Activated T-helper 1 cell treated with anti-CD3 and anti-CD28 coated beads, Interleukin-12 subunit alpha, Interleukin-12 subunit beta, Interleukin-2, Interleukin-4 antibody, amounts not matched to agents 30 ng/mL and 10 ng/mL and 1 ng/mL, durations not matched to agents 14 hours and 24 hours and 36 hours (primary cell): ENCODE results near the gene UNKL. TPM values are rescaled to one million over a fixed set of nuclear protein-coding genes. Genes with fewer than 3 reads are reported as not detected.

ENCODE experiments used
- DNase-seq: peaks from one replicate; pipeline ENCODE4 v3.0.0; 2021; ENCODE audit warnings: low spot score
- H3K27ac Mint-ChIP-seq: one replicate; pipeline ENCODE4 v1.8.0; 2021; ENCODE audit warnings: mild to moderate bottlenecking, mixed read lengths
- H3K27me3 Mint-ChIP-seq: one replicate; pipeline ENCODE4 v1.8.0; 2022; ENCODE audit warnings: mild to moderate bottlenecking, moderate library complexity, mixed read lengths; ENCODE audit not compliant: insufficient read depth
- H3K36me3 Mint-ChIP-seq: one replicate; pipeline ENCODE4 v1.8.0; 2021; ENCODE audit warnings: low read depth, mixed read lengths
- H3K4me1 Mint-ChIP-seq: one replicate; pipeline ENCODE4 v1.8.0; 2021; ENCODE audit warnings: low read depth, mixed read lengths
- H3K4me3 Mint-ChIP-seq: one replicate; pipeline ENCODE4 v1.8.0; 2021; ENCODE audit warnings: mild to moderate bottlenecking, moderate library complexity, mixed read lengths
- H3K9me3 Mint-ChIP-seq: one replicate; pipeline ENCODE4 v1.8.0; 2021; ENCODE audit warnings: mixed read lengths
- intact Hi-C: fragments of 100-400 bp; cut with micrococcal nuclease; formaldehyde crosslinking; loops from one replicate; pipeline ENCODE4 v1.15.1; 2024
- total RNA-seq: library from RNA; stranded (reverse); gene quantifications from 2 replicates; pipeline ENCODE4 v1.2.3, GENCODE V29; 2022

Gene UNKL
- total RNA-seq, 1 donor from 2014 or later, result 42.7 TPM

DNA sequence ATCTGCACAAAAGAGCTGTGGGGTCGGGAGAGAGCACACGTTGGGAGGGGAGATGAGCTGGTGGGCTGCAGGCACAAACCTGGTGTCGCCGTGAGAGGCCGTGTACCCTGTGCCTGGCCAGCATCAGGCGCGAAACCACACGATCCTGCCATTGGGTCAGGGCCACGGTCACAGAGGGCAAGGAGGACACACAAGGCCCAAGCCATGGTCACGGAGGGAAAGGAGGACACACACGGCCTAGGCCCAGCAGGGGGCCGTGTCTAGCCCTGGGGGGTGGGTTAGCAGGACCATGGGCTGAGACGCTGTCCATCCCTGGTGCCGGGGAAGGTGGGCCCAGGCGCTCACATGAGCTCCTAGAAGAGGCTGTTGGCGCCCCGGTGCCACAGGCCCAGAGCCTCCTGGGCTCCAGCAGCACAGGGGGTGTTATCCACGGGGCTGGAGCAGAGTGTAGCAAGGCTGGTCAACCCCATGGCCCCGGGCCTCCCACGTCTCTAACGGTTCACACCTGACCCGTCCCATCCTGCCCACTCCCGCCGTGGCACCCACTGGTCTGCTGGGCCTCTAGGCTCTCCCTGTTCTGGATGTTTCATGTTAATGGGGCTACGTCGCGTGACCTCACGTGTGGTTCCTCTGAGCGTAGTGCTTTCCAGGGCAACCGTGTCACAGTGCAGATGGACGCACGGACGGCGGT lies 37.3 kb upstream of the UNKL start:
- no peak overlapping the region for H3K27ac Mint-ChIP-seq
- no peak overlapping the region for H3K4me3 Mint-ChIP-seq
- H3K36me3 Mint-ChIP-seq, result peaks cover 2% of the 10 kb centered on the region
- no peaks in the 10 kb centered on the region for H3K27me3 Mint-ChIP-seq
- no peak for DNase-seq
- H3K4me1 Mint-ChIP-seq, result no peaks in the 10 kb centered on the region
- intact Hi-C loops, result no loop called here
- H3K9me3 Mint-ChIP-seq, result no peaks in the 10 kb centered on the region

DNA sequence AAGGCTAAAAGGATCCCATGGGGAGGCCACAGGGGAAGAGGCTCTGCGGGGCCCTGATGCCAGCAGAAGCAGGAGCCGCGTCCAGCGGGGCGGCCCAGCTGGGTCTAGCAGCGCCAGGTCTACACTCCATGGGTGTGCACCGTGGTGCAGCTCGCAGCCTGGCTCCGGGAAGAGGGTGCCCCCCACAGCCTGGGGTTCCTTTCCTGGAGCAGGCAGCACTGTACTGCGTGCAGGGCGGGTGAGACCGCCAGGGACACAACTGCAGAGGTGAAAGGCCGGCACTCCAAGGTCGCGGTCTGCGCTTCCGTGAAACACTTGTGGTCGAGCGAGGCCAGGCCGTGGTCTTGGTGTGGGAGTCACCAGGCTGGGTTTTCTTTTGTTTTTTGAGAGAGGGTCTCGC lies 36.3 kb upstream of the UNKL start:
- H3K4me3 Mint-ChIP-seq, result no peak overlapping the region
- intact Hi-C loops, result no loop called here
- H3K4me1 Mint-ChIP-seq, result no peaks in the 10 kb centered on the region
- H3K27ac Mint-ChIP-seq, result no peak overlapping the region
- H3K9me3 Mint-ChIP-seq, result no peaks in the 10 kb centered on the region
- no peaks in the 10 kb centered on the region for H3K27me3 Mint-ChIP-seq
- DNase-seq, result no peak
- peaks cover 2% of the 10 kb centered on the region for H3K36me3 Mint-ChIP-seq

DNA sequence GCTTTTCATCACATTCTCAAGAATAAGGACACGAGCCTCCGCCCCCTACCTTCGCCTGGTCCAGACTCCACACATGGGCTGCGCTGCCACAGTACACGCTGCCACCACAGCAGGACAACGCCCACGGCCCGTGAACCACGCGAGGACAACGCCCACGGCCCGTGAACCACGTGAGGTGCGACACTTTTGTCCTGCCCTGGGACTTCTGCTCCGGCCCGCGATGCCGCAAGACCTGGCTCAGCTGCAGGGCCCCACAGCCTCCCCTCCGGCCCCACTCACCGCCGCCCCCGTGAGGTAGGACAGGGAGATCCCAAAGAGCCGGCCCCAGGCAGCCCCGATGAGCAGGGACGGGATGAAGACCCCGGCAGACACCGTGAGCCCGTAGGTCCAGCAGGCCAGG lies 35.7 kb upstream of the UNKL start:
- H3K36me3 Mint-ChIP-seq, result peaks cover 2% of the 10 kb centered on the region
- H3K27ac Mint-ChIP-seq, result no peak overlapping the region
- no peak for DNase-seq
- no peaks in the 10 kb centered on the region for H3K9me3 Mint-ChIP-seq
- no peaks in the 10 kb centered on the region for H3K27me3 Mint-ChIP-seq
- H3K4me3 Mint-ChIP-seq, result no peak overlapping the region
- H3K4me1 Mint-ChIP-seq, result no peaks in the 10 kb centered on the region
- intact Hi-C loops, result no loop called here

DNA sequence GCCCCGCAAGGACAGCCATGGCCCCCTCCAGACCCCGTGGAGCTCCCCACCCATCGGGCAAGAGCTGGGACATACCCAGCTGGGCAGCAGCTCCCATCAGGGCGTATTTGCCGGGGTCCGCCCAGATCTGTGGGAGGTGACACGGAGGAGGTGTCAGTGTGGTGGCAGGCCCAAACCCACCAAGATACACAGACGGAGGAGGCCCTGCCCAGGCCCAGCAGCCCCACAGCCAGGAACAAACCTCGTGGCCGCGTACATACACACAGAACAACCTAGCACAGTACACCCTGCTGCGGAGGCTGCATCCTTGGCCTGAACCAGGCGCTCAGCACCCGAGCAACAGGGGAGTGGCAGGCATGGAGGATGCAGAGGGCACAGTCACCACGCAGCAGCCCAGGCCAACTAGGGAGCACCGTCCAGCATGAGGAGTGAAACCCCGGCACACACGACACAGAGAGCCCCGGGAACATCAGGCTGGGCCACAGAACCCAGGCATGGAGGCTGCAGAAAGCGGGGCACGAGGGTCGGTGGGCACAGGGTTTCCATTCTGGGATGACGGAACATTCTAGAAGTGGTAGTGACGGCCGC lies 34.8 kb upstream of the UNKL start:
- Mint-ChIP-seq H3K4me1 (no peaks in the 10 kb centered on the region), H3K36me3 (peaks cover 2% of the 10 kb centered on the region), H3K4me3 (no peak overlapping the region), H3K27me3 (no peaks in the 10 kb centered on the region), H3K9me3 (no peaks in the 10 kb centered on the region), H3K27ac (no peak overlapping the region)
- intact Hi-C loops, result no loop called here
- DNase-seq, result no peak

DNA sequence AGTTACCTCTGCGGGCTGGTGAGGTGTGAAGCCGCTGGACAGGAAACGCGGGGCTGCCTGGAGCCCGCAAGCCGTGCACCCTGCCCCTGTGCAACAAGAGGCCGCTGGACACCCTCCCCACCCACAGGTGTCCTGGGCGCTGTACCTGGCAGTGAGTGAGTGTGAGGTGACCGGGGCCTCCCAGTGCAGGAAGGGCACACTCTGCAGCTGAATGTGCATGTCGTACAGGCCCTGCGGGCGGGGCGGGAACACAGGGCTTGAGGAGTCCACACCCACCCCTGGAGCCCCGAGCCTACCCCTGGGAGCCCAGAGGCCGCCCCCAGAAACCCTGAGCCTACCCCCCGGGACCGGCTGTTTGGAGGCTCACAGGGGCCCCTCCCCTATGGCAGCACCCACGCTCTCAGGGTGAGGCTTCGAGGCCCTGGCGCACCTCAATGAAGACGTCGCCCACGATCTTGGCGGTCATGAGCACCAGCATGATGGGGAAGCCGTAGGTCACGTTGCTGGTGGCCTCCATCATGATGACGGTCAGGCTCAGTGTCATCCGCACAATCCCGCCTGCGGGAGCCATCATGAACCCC lies 34.1 kb upstream of the UNKL start:
- intact Hi-C loops, result no loop called here
- Mint-ChIP-seq H3K9me3 (no peaks in the 10 kb centered on the region), H3K27ac (no peak overlapping the region), H3K4me3 (no peak overlapping the region), H3K27me3 (no peaks in the 10 kb centered on the region), H3K36me3 (peaks cover 2% of the 10 kb centered on the region), H3K4me1 (no peaks in the 10 kb centered on the region)
- DNase-seq, result no peak

DNA sequence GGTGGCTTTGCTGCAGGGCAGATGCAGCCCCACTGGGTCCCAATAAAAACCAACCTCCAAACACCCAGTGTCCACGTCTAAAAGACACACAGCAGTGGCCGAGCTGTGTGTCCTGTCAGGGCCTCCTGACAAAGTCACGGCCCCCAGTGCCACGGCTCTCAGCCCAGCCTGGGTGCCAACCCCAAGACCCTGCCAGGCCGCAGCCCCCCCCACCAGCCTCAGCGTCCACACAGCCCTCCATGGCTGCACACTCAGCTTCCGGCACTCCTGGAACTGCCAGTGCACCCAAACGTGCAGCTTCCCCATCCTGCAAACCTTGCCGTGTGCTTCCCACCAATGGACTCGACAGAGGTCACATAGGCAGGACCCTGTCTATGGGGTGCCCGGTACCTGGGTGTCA lies 33.5 kb upstream of the UNKL start:
- no peak for DNase-seq
- Mint-ChIP-seq H3K4me3 (no peak overlapping the region), H3K27me3 (no peaks in the 10 kb centered on the region), H3K4me1 (no peaks in the 10 kb centered on the region), H3K36me3 (peaks cover 2% of the 10 kb centered on the region), H3K27ac (no peak overlapping the region), H3K9me3 (no peaks in the 10 kb centered on the region)
- intact Hi-C loops, result no loop called here

DNA sequence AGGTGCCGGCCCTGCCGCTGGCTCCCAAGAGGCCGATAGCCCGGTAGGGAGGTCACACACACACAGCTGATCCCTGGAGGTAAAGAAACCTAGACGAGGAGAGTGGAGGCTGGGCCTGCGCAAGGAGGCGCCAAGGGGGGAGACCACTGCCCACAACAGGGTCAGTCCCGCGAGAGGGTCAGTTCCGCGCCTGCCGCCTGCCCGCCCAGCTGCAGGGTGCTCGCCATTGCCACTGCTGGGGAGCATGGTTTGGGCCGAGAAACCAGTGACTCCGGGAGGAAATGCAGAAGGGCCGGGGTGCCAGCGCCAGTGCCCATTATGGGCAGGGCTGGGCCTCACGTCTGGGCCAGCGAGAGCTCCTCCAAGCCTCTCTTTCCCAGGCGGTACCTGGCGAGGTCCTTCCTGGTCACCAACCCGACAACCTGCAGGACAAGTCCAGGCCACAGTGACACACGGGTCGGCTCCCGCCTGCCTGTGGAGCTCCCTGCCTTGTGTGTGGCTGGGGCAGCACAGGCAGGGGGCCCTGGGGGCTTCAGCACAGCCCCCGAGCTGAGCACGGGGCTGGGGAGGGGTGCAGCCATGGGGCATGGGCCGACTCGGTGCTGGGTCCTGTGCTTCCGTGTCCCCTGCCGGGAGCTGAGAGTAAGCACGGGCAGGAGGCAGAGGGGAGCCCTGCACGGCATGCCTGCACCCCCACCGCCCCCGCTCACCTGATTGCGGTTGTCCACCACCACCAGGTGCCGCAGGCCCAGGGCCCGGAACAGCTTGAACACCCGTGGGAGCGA lies 32.0 kb upstream of the UNKL start:
- Mint-ChIP-seq H3K4me1 (no peaks in the 10 kb centered on the region), H3K27me3 (no peaks in the 10 kb centered on the region), H3K27ac (no peak overlapping the region), H3K36me3 (no peaks in the 10 kb centered on the region), H3K9me3 (no peaks in the 10 kb centered on the region), H3K4me3 (no peak overlapping the region)
- intact Hi-C loops, result no loop called here
- no peak for DNase-seq

DNA sequence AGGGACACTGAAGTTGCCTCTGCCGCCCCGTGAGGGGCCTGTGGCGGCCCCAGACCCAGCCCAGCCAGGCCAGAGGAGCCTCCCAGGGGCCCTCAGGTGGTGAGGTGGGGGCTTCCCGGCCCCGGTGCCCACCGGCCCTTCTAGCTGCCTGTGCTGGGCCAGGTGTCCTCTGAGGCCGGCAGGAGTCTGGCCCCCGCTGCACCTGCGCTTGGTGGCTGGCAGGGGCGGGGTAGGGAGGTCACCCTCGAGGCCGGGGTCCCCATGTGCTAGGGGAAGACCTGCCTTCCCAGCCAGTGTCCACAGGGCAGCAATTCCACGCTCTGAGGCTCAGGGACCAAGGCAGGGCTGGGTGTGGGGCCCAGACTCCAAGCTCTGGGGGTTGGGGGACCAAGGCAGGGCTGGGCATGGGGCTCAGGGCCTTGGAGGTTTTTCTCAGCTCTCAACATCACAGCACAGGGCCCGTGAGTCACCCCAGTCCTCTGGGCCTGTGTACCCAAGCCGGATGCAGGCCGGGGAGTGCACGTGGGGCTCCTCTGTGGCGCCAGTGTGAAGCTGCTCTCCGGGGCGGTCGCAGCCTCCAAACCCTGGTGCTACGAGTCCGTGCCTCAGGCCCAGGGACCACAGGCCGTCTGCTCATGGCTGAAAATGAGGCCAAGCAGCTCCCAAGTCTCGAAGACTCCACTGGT lies 31.2 kb upstream of the UNKL start:
- DNase-seq, result no peak
- H3K4me3 Mint-ChIP-seq, result no peak overlapping the region
- no peak overlapping the region for H3K27ac Mint-ChIP-seq
- H3K27me3 Mint-ChIP-seq, result no peaks in the 10 kb centered on the region
- no peaks in the 10 kb centered on the region for H3K9me3 Mint-ChIP-seq
- H3K4me1 Mint-ChIP-seq, result no peaks in the 10 kb centered on the region
- intact Hi-C loops, result no loop called here
- no peaks in the 10 kb centered on the region for H3K36me3 Mint-ChIP-seq

DNA sequence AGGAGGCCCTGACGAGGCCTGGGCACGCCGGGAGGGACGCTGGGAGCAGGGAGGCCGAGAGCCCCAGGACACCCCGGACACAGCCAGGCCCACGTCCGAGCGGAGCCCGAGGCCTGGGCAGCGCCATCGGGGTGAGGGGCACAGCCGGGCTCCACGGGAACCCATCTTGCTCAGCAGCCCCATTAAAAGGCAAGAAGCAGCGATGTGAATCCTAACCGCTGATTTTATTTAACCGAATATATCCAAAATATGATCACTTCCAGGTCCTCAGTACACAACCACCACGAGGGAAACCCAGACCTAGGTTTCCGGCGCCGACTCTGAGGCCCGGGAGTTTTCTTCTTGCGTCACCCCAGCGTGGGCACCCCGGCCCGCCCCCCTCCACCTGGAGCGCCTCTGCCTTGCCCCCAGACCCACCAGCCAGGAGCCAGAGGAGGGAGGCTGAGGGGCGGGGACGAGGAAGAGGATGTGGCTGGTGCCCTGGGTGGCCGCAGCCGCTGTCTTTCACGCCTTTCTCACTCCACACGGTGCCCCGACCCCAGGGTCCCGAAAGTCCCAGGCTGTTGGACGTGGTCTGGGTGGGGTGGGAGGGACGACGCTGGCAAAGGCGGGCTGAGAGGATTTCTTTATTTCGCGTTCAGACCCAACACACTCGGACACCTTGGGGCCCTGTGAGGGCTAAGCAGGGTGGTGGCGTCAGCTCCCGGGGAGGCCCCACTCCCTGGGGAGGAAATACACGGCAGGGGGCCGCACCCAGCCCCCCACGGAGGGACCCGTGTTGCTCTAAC lies 30.4 kb upstream of the UNKL start:
- no peak overlapping the region for H3K27ac Mint-ChIP-seq
- no peaks in the 10 kb centered on the region for H3K36me3 Mint-ChIP-seq
- no peaks in the 10 kb centered on the region for H3K27me3 Mint-ChIP-seq
- DNase-seq, result no peak
- intact Hi-C loops, result no loop called here
- no peaks in the 10 kb centered on the region for H3K9me3 Mint-ChIP-seq
- no peak overlapping the region for H3K4me3 Mint-ChIP-seq
- H3K4me1 Mint-ChIP-seq, result no peaks in the 10 kb centered on the region

DNA sequence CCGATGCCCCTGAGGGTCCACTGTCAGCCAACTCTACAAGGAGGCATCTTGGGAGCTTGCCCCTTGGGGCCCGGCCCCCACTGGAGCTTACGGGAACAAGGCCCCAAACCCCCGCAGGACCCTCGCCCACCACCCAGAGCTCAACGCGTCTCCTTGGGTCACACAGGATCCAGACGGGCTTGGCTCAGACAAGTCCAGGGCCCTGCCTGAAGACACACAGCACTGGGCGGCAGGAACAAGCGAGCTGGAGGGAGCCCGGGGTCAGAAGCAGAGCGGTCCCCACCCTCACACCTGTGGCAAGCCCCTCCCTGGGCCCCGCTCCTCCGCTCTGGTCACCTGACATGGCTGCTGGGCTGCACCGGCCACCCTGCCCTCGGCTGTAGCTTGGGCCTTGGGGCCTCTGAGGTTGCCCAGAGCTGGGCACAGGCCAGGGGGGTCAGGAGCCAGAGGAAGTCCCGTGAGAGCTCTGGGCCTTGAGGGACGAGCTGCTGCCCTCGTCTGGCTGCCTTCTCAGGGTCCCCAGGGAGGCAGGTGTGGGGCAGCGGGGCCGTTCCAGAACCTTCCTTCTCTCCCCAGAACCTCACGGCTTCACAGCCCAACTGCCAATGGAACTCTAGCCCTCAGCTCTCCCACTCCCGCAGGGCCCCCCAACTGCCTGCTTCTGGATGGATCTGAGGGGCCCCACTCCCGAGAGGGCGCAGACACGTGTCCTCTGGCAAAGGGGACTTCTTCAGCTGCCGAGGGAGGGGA lies 29.7 kb upstream of the UNKL start, which contains the start of gene CCDC154:
CCDC154 (minus strand) TSS at position 577 of the 750 bp plus-strand sequence; CDS start at position 343, 234 bp downstream.
- no peak within 1 kb of the TSS for H3K4me3 Mint-ChIP-seq
- H3K4me1 Mint-ChIP-seq, result no peaks in the 10 kb centered on the region
- DNase-seq, result no peak
- H3K9me3 Mint-ChIP-seq, result no peaks in the 10 kb centered on the region
- H3K27me3 Mint-ChIP-seq, result no peaks in the 10 kb centered on the region
- intact Hi-C loops, result no loop called here
- H3K36me3 Mint-ChIP-seq, result no peaks in the 10 kb centered on the region
- no peak within 1 kb of the TSS for H3K27ac Mint-ChIP-seq

DNA sequence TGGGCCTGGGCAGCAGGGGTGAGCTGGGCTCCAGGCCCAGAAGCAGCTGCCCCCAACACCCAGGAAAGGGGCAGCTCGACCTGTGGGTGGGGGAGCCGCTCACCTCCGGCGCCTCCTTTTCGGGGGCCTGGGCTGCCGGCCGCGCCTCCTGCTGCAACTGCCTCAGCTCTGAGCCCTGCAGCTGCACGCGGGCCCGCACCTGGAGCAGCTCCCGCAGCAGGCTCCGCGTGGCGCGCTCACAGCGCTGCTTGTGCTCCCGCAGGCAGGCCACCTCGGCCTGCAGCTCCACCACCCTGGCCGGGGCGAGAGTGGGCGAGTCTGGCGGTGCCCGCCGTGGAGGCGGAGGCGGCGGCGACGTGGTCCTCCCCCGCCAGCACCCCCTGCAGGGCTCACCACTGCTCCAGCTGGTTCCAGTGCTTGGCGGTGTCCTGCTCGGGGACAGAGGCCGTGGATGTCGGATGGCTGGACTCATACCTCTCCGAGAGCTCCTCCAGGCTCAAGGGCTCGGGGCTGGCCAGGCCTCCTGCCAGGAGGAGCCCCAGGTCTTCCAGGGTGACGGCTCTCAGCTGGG lies 29.0 kb upstream of the UNKL start:
- H3K9me3 Mint-ChIP-seq, result no peaks in the 10 kb centered on the region
- intact Hi-C loops, result no loop called here

More for the DNA sequence above, 29.0 kb upstream of the UNKL start:
- Mint-ChIP-seq H3K4me1 (no peaks in the 10 kb centered on the region), H3K27me3 (no peaks in the 10 kb centered on the region), H3K4me3 (no peak overlapping the region), H3K27ac (no peak overlapping the region), H3K36me3 (no peaks in the 10 kb centered on the region)
- no peak for DNase-seq
